HG02642 (cell line): ENCODE measurements around the gene PRR22.

Experiments used
- ATAC-seq: cut with Tn5 transposase; IDR thresholded peaks from one replicate; pipeline ENCODE4 v1.9.1; 2021; ENCODE audit warnings: mild to moderate bottlenecking; ENCODE audit not compliant: unreplicated experiment, poor library complexity

The PRR22 gene

DNA sequence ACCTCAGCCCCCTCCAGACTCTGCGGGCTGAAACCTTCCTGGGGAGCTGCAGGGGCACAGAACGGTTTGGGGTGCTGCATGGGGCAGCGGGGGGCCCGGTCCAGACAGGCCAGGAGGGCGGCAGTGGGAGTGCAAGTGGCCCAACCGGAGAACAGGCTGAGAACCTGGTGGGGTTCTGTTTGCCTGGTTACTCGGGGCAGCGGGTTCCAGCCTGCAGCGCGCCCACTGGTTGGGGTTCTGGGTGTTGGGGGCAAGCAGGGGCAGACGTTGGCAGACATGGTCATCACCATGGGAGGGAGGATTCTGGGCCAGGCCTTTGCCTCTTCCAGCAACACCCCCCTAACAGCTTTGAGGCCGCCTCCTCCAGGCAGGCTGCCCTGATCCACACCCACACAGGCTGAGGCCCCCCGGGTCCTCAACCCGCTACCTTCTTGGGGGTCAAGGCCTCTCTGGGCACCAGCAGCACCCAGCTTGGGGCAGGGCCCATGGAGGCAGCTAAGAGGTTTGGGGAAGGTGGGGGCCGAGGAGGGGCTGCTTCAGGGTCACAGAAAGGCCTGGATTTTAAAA is at the start of gene PRR22:
Gene PRR22, minus strand, starts transcription at position 166 of the 567 bp plus-strand sequence. Its CDS starts 86 bp downstream, at position 80.
- no peak for ATAC-seq

DNA sequence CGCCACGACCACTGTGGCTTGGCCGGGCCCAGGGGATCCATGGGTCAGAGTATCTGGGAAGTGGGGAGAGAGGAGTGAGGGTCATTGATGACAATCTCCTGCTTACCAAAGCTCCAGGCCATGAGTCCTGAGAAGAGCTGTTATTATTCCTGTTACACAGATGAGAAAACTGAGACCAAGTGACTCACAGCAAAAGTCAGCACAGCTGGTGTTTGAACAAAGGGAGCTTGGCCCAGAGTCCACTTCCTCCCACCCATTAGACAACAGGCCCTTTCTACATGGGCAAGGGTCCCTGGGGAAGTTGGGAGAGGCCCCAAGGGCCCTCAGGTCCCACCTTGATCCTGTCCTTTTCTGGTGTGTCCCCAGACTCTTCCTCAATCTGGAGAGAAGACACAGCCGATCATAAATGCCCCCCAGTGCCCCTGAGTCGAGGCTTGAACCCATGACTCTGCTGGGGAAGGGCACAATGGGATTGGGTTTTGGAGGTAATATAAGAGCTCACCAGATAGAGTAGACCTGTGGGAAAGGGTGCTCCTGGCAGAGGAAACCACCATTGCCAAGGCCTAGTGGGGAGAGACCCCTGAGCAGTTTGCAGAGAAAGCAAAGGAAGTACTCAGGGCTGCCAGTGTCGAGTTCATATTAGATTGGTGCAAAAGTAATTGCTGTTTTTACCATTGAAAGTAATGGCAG is 48.1 kb upstream of the PRR22 start:
- no peak for ATAC-seq

DNA sequence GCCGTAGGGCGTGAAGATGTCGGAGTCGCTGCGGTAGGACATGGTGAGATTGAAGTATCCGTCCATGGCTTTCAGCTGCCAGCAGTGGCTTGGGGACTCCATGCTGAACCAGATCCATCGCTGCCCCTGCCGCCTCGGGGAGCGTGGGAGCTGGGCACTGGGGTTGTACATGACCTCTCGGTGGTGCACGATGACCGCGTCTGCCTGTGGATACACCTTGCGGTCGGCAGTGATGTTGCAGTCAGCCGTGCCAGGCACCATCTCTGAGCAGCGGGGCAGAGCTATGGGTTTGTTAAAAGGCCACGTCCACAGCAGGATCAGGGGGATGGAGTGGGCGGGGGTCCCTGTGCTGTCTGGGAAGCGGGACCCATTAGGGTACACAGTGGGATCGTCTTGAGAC is 47.5 kb upstream of the PRR22 start:
- ATAC-seq, result no peak

DNA sequence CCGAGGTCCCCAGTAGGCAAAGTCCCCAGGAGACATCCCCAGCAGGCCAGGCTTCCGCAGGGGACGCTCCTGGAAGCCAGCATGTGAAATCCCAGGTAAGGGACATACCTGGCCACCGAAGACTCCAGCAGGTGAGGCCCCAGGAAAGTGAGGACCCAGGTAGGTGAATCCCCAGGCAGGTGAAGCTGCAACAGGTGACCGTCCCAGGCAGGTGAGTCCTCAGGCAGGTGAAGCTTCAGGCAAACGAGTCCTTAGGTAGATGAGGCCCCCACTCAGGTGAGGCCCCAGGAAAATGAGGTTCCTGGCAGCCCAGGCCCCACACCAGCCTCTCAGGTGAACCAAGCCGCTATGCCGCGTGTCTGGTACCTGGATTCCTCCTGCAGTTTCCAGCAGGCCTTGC is 46.6 kb upstream of the PRR22 start:
- no peak for ATAC-seq

DNA sequence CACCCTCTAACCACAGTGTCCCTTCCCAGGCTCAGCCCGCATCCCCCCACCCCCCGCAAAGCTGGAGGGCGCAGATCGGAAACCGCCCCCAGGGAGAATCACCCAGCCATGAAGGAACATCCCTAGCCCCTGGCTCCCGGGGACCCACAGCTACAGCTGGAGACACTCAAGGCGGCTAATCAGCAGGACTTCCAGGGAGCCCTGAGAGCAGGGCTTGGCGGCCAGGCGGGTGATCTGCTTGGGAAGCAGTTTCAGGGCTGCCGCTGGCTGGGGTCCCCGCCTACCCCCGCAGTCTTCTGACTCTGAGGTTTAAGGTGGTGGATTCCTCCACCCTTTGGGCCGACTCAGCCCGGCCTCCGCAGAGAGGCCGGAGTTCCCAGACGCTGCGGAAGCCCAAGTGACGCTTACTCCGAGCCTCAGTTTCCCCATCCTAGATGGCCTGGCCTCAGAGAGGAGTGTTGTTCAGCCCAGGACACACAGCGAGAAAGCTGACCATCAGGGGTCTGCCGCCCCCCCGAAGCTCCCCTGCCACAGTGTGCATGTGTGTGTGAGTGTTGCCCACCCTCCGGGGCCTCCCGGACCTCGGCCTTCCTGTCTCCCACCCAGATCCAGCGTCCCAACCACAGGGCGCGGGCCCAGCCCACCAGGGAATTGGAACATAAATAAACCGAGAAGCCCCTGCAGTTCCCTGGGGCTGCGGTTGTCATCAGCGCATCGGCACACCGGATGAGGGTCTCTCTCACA is 45.2 kb upstream of the PRR22 start:
- ATAC-seq, result no peak

DNA sequence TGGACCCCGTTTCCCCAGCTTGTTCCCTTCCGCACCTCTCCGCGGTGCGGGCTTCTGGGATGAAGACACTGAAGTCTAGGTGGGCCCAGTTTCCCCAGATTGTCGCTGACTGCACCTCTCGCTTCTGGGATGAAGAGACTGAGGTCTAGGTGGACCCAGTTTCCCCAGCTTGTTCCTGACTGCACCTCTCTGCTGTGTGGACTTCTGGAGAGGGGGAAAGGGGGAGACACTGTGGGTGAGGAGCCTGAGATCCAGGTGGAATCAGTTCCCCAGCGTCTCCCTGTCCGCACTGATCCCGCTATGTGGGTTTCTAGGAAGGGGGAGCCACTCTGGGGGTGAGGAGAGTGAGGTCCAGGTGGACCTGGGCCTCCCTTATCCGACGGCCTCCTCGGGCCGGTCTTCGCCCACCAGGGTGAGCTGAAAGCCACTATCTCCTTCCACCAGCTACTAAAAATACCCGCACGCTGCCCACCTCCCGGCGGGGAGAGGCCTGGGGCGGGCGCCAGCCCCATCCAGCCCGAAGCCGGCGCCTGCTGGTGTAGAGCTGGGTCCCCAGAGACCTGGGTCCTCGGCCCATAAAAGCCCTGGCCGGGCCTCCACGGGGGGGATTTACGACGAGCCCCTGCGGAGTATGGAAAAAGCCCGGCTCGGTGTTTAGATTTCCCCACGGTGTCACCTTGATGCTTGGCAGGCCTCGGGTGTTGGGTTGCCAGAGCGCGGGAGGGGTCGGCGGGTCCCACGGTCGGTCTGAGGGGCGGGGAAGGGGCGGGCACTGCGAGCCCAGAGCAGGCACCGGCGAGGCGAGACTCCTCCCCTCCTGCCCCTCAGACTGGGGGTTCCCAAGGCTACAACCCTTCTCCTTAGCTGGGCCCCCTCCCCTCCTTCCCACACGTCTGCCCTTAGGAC is 44.4 kb upstream of the PRR22 start:
- ATAC-seq, result no peak

DNA sequence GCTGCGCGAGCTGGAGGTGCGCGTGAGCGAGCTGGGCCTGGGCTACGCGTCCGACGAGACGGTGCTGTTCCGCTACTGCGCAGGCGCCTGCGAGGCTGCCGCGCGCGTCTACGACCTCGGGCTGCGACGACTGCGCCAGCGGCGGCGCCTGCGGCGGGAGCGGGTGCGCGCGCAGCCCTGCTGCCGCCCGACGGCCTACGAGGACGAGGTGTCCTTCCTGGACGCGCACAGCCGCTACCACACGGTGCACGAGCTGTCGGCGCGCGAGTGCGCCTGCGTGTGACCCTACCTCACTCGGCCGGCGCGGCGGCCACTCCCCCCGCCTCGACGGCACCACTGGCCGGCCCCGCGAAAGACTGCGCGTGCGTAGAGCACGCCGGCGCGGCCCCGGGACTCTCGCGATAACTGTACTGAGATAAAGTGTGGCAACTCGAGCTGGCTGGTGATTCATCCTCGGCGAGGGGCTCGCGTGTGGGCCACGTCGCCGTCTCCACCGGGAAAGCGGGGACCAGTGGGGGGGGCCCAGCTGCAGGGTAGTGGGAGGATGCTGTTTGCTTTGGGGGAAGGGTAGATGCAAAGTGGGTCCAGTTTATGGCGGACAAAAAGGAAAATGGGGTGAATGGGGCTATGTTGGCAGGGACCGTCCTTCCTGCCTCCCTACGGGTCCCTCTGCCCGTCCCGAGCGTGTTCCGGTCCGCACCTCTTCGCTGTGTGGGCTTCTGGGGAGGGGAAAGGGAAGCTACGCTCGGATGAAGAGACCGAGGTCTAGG is 43.5 kb upstream of the PRR22 start:
- peak; percentile 77 for ATAC-seq

DNA sequence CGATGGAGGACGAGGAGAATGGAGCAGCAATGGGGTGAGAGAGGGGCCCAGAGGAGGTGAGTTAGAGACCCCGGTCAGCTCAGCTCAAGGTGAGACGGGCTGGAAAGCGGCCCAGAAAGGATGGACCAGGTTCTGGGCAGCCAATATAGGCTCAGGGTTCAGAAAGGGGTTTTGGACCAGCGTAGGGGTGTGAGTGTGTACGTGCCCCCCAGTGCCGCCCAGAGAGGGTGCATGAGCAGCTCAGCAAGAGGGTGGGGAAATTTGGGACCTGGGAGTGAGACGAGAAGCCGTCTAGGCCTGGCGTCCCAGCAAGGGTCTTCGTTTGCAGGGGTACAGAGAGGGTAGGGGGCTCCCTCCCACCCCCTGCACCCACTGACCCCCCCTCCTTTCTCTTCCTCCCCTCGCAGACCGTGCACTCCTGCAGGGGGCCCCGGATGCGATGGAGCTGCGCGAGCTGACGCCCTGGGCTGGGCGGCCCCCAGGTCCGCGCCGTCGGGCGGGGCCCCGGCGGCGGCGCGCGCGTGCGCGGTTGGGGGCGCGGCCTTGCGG is 42.9 kb upstream of the PRR22 start:
- ATAC-seq, result no peak

DNA sequence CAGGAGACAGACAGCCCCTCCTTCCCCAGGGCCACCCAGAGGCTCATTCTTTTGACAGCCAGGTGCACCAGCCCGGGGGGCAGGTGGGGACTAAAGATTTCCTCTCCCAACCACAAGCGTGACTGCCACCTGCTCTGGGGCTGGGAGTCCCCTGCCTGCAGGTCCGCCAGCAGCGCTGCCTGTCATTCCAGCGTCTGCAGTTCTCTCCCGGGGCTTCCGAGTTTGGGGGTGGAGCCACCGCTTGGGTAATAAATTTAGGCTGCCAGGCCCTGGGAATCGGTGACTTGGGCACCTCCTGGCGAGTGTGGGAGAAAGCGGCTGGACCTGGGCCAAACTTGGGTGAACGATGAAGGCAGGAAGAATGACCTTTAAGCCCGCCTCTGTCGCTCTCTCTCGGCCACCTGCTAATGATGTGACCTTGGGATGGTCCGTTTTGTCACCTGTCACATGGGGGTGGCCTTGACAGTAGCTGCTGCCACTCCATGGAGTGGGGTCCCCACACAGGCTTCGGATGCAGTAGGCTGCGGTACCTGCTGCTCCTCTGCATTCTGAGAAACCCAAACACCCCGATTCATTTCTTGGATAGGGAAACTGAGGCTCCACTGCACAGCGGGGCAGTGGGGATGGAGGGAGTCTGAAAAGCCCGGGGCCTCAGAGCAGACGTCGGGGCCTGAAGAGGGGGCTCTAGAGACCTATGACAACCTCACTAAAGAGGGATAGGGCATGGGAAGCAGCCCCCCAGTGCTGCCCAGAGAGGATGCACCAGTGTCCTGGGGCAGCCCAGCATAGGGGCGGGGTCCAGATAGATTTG is 42.2 kb upstream of the PRR22 start:
- no peak for ATAC-seq

DNA sequence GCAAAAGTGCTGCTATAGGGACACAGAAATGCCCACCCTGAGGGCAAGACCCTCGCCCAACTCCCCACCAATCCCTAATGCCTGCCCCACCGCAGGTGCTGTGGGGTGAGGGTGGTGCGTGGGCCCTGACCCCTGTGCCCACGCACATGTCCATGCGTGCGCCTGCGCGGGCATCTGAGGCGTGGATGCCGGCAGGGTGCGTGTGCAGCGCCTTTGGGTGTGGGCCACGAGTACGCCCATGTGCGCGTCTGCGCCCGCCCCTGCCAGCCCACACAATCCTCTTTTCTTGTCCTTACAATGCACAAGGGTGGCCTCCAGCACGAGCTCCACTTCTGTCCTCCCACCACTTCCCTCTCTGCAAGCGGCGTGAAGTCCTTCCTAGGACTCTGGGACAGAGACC is 40.6 kb upstream of the PRR22 start:
- no peak for ATAC-seq

DNA sequence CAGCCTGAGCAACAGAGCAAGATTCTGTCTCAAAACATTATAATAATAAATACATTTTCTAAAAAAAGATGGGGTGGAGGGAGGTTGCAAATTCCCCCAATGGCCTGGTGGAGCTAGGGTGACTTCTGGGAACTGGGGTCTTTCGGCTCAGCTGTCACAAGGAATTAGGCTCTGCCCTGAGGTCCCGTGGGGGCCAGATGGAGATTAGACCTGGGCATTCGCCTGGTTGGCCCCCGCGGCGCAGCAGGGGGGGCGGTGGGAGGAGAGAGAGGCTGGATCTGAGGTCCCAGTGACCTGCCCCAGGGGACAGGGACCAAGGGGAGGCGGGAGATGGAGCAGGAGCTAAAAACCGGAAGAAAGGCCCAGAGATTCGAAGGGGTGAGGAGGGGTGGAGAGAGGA is 40.2 kb upstream of the PRR22 start:
- ATAC-seq, result no peak

DNA sequence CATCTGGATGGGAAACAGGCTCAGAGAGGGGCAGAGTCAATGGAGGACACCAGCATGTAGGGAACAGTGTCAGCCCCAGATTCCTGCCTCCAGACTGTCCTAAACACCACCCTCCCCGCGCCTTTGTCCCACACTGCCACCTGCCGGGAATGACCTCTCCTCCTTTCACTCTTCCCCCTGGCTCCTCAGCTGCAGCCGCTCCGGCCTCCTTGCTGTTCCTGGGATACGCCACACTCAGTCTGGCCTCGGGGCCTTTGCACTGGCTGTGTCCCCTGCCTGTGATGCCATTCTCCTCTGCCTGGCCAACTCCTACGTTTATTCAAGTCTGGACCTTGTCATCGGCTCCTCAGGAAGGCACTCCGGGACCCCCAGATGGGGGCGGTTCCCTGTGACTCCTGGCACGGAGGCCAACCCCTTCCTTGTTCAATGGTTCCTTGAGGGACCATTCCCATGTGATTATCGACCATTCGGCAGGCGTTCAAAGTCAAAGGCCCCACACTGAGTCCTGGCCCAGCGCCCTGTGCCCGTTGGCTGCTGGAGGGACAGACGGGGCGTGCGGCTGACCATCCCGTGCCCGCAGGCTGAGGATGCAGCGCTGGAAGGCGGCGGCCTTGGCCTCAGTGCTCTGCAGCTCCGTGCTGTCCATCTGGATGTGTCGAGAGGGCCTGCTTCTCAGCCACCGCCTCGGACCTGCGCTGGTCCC is 39.2 kb upstream of the PRR22 start:
- ATAC-seq, result no peak

DNA sequence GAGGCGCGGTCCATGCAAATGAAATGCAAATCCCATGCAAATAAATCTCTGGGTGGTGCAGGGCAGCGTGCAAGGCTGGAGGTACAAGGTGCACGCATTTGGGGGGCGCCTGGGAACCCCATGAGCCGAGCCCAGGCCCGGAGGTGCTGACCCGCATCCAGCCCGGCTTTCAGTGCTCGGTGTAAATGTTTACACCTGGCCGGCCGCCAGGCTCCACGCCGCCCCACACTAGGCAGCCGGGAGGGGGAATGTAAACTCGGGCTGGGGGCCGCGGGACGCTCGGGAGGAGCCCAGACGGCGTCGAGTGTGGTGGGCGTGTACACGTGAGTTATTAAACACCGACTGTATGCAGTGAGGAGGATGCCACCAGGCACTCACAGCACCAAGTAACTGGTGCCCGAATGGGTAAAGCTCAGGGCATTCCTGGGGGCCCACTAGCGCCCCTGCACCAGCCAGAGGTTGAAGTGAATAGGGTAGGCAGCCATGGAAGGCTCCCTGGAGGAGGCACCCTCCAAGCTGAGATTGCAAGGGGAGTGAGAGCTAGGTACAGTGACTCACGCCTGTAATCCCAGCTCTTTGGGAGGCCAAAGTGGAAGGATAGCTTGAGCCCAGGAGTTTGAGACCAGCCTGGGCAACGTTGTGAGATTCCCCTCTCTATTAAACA is 37.8 kb upstream of the PRR22 start:
- no peak for ATAC-seq

DNA sequence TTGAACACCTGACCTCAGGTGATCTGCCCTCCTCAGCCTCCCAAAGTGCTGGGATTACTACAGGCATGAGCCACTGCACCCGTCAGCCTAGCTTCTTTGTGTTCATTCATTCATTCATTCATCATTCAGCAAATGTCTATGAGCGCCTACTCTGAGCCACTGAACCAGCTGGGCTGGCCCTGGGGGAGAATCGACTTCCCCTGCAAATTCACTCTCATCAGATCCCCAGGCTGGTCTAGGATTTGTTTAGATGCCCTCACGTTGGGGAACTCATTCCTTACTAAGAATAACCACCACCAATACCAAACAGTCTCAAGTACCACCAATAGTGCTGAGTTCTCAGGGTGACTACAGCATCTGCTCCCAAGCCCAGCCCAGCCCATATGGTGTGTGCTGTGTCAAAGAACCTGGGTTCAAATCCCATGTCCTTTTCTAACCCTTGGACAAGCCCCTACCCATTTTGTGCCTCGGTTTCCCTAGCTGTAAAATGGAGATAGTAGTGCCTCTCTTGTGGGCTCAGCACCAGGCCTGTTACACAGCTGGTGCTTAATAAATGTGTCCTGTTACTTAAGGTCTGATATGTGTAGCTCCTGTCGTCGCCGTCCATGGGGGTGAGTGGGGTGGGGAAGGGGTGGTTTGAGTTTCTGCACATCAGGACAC is 37.1 kb upstream of the PRR22 start:
- no peak for ATAC-seq

DNA sequence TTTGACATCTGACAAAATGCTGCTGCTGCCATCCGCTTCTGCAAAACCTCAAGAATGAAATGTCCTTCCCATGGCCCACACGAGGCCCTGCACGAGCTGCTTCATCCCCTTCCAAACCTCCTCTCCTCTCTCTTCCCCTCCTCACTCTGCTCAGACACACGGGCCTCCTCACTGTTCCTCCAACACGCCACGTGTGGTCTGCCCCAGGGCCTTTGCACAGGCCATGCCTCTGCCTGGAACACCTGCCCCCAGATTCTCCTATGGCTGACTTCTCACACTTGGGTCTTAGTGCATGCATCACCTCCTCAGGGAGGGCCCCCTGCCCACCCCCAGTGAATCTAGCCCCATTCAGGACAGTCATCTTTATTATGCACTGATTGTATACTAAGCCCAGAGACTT is 36.2 kb upstream of the PRR22 start:
- ATAC-seq, result no peak

DNA sequence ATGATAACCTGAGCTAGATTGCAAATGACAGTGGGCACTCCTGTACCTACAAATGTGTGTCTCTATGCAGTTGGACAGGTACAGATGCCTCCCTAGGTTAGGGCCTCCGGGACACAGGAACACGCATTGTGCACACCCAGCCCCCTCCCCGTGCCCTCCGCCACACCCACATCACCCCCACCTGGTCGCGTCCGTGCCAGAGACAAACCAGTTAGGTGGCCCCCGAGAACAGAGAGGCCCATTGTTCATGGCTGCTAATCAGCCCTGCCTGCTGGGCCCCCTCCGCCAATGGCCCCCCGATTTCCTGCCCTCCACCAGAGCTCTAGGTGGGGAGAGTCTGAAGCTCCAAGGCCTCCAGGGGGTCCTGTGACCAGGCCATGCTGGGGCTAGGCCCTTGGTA is 34.0 kb upstream of the PRR22 start:
- ATAC-seq, result no peak

DNA sequence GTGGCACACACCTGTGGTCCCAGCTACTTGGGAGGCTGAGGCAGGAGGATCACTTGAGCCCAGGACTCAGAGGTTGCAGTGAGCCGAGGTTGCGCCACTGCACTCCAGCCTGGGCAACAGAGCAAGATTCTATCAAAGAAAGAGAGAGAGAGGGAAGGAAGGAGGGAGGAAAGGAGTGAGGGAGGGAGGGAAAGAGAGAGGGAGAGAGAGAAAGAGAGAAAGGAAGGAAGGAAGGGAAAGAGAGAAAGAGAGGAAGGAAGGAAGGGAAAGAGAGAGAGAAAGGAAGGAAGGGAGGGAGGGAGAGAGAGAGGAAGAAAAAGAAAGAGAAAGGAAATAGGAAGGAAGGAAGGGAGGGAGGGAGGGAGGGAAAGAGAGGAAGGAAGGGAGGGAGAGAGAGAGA is 32.7 kb upstream of the PRR22 start:
- no peak for ATAC-seq
